Prostate gland (tissue), 2 donors: Measurements from ENCODE around the gene AANAT. TPM values are rescaled to one million over a fixed set of nuclear protein-coding genes. Genes with fewer than 3 reads are reported as not detected.

Experiments
- DNase-seq: peaks from one replicate; pipeline ENCODE4 v3.0.0-alpha.2; 2019; ENCODE audit warnings: low spot score
- H3K27ac ChIP-seq, 2 donors: fragments of 200-600 bp; sonication (generic); 2 replicates each; pipeline ENCODE4 v1.5.1; 2017 to 2019
- H3K27me3 ChIP-seq: fragments of 200-600 bp; sonication (generic); replicated peaks from 2 replicates; pipeline ENCODE4 v1.5.1; 2019; ENCODE audit not compliant: insufficient read depth
- H3K36me3 ChIP-seq, 2 donors: fragments of 200-600 bp; sonication (generic); 1 replicate in 1 of 2; 2 replicates in 1 of 2; pipeline versions ENCODE4 v1.5.1 to v1.8.1; 2017 to 2019
- H3K4me1 ChIP-seq: fragments of 200-600 bp; sonication (generic); replicated peaks from 2 replicates; pipeline ENCODE4 v1.5.1; 2019
- H3K4me3 ChIP-seq, 2 donors: fragments of 200-600 bp; sonication (generic); 2 replicates each; pipeline ENCODE4 v1.5.1; 2017 to 2019
- H3K9me3 ChIP-seq: fragments of 200-600 bp; sonication (generic); 2 replicates; pipeline ENCODE4 v1.5.1; 2017
- CTCF ChIP-seq, 4 experiments: fragments of 200-600 bp in 2 of 4; fragments of 450-650 bp in 2 of 4; sonication (generic) in 2 of 4; IDR thresholded peaks; 1 replicate in 3 of 4; 2 replicates in 1 of 4; pipeline ENCODE4 v1.5.1; 2016 to 2019; ENCODE audit warnings: antibody characterized with exemption in 4 of 4, mild to moderate bottlenecking in 2 of 4, moderate library complexity in 2 of 4
- POLR2A ChIP-seq: fragments of 450-650 bp; IDR thresholded peaks from one replicate; pipeline ENCODE4 v1.6.1; 2016; ENCODE audit warnings: antibody characterized with exemption, mild to moderate bottlenecking
- POLR2AphosphoS5 ChIP-seq: sonication (generic); formaldehyde crosslinking; IDR thresholded peaks from one replicate; pipeline ENCODE4 v1.6.1; 2017; ENCODE audit warnings: antibody characterized with exemption
- WGBS: methylation state at CpG from one replicate; pipeline ENCODE4 v1.1.5; 2018; 5-methylcytosine and 5-hydroxymethylcytosine counted together
- intact Hi-C: fragments of 100-400 bp; cut with DNase I; formaldehyde crosslinking; loops from one replicate; pipeline ENCODE4 v1.14.2; 2022
- total RNA-seq, 2 donors: library from RNA; depleted of rRNA; stranded (reverse); fragments of >200 nt; gene quantifications; one replicate each; pipeline ENCODE4 v1.1.0, GENCODE V29; 2016

Gene AANAT
- total RNA-seq, 2 donors from 2014 or later = not detected

GRCh38 chr17:76435751-76436150 is 31.7 kb upstream of the AANAT start:
- Histone ChIP-seq H3K27ac (no peak overlapping the region), H3K4me3 (no peak overlapping the region), H3K4me1 (no peaks in the 10 kb centered on the region), H3K27me3 (no peaks in the 10 kb centered on the region), H3K36me3 (no peaks in the 10 kb centered on the region), H3K9me3 (no peaks in the 10 kb centered on the region)
- WGBS = 98% methylated on average over 11 of the region's 11 CpGs
- TF ChIP-seq CTCF (IDR thresholded peaks at IDR 0.05) = no peak
- no peak for TF ChIP-seq POLR2A
- no peak for TF ChIP-seq POLR2AphosphoS5
- intact Hi-C loops = no loop called here
- no peak for DNase-seq

GRCh38 chr17:76437467-76438402 is 29.7 kb upstream of the AANAT start:
- TF ChIP-seq POLR2AphosphoS5 = no peak
- TF ChIP-seq POLR2A = no peak
- no peak for TF ChIP-seq CTCF (IDR thresholded peaks at IDR 0.05)
- intact Hi-C loops = no loop called here
- Histone ChIP-seq H3K27me3 (no peaks in the 10 kb centered on the region), H3K9me3 (no peaks in the 10 kb centered on the region), H3K27ac (no peak overlapping the region), H3K4me1 (no peaks in the 10 kb centered on the region), H3K36me3 (no peaks in the 10 kb centered on the region), H3K4me3 (no peak overlapping the region)
- WGBS = 62% methylated on average over 13 of the region's 13 CpGs
- DNase-seq = no peak

GRCh38 chr17:76438906-76439305 is 28.5 kb upstream of the AANAT start:
- intact Hi-C loops = no loop called here
- TF ChIP-seq POLR2A (no peak), CTCF (IDR thresholded peaks at IDR 0.05) (no peak), POLR2AphosphoS5 (no peak)
- no peak overlapping the region for H3K4me3 ChIP-seq
- no peaks in the 10 kb centered on the region for H3K4me1 ChIP-seq
- 67% methylated on average over 9 of the region's 9 CpGs for WGBS
- H3K27ac ChIP-seq = no peak overlapping the region
- DNase-seq = no peak
- no peaks in the 10 kb centered on the region for H3K27me3 ChIP-seq
- no peaks in the 10 kb centered on the region for H3K9me3 ChIP-seq
- no peaks in the 10 kb centered on the region for H3K36me3 ChIP-seq

GRCh38 chr17:76439314-76439928 is 28.0 kb upstream of the AANAT start:
- WGBS = 92% methylated on average over 6 of the region's 6 CpGs
- H3K4me1 ChIP-seq = no peaks in the 10 kb centered on the region
- H3K27me3 ChIP-seq = no peaks in the 10 kb centered on the region
- DNase-seq = no peak
- intact Hi-C loops = no loop called here
- no peak overlapping the region for H3K4me3 ChIP-seq
- no peaks in the 10 kb centered on the region for H3K9me3 ChIP-seq
- no peak for TF ChIP-seq POLR2AphosphoS5
- no peak for TF ChIP-seq POLR2A
- no peak for TF ChIP-seq CTCF (IDR thresholded peaks at IDR 0.05)
- no peak overlapping the region for H3K27ac ChIP-seq
- no peaks in the 10 kb centered on the region for H3K36me3 ChIP-seq
